Measurements from ENCODE around the gene VPS52. TPM values are rescaled to one million over a fixed set of nuclear protein-coding genes. Genes with fewer than 3 reads are reported as not detected.
"Not testable (repeated sequence)": the region's sequence is repeated elsewhere in the genome, so short reads cannot be mapped to it uniquely, and the experiment has no call there.

Gene VPS52
- total RNA-seq, 2 donors from 2014 or later: 39.0 to 62.8 TPM

GRCh38 chr6:33275795-33276580 lies 4.3 kb upstream of the VPS52 start:
- ATAC-seq; DNase-seq (ENCODE audit: low spot score in 2 of 2); H3K9me3 Mint-ChIP-seq: not testable (repeated sequence)
- peak overlapping the region; percentile 90 to 95 for H3K27ac Mint-ChIP-seq
- peaks cover 53 to 58% of the 10 kb centered on the region in 2 donors for H3K36me3 Mint-ChIP-seq

DNA sequence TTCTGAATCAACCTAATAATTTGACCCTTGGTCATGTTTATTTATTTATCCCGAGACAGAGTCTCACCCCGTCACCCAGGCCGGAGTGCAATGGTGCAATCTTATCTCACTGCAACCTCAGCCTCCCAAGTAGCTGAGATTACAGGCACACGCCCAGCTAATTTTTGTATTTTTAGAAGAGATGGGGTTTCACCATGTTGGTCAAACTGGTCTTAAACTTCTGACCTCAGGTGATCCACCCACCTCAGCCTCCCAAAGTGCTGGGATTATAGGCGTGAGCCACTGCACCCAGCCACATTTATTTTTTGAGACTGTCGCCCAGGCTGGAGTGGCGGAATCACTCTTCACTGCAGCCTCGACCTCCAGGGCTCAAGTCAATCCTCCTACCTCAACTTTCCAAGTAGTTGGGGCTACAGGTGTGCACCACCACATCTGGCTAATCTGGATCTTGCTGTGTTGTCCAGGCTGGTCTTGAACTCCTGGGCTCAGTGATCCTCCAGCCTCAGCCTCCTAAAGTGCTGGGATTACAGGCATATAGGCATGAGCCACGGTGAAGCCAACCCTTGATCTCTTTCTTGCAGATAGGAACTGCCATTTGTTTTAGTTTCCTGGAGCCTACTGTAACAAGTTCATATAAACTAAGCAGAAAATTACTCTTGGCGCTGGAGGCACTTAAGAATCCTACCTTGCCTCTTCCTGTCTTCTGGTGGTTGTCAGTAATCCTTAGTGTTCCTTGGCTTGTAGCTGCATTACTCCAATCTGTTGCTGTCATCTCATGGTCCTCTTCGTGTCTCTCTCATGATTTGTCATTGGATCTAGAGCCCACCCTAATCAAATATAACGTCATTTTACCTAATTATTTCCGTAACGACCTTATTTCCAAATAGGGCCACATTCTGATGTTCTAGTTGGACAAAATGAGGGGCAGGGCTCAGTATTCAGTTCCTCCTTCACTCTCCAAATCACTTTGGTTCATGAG lies 2.5 kb upstream of the VPS52 start:
- DNase-seq (ENCODE audit: low spot score in 2 of 2) (no peak), ATAC-seq (no peak)
- peaks cover 60 to 64% of the 10 kb centered on the region in 2 donors for H3K36me3 Mint-ChIP-seq
- peak overlapping the region; percentile 90 to 96 for H3K27ac Mint-ChIP-seq
- no peaks in the 10 kb centered on the region for H3K9me3 Mint-ChIP-seq

DNA sequence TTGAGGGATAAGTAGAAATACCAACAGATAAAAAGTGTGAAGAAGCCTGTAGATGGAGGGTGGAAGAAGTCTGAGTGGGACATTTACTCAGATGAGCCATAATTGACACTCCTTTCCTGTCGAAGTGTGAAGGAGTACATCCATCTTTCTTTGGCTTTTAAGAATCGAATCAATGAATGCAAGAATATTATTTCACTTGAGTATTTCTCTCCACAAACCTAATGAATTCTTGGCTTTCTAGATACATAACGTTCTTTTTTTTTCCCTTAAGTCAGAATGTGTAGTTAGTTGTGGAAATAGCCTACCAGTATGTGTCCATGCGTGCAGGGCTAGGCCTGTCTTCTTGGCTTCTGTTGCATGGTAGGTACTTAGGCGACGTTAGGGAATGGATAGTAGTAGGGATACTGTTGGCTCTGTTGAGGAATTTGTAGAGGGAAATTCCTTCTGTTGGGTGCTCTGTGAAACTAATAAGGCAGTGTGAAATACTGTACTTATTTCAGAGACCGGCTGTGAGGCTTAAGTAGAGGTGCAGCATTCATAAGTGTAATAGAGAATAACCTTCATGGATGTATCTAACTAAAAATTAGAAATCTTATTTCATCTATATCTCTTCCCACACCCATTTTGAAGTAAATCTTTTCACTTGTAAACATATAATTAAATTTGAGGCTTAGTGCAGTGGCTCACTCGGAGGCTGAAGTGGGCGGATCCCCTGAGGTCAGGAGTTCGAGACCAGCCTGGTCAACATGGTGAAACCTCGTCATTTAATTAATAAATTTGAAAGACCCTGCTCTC lies 1.6 kb upstream of the VPS52 start:
- Mint-ChIP-seq H3K9me3 (no peaks in the 10 kb centered on the region), H3K36me3 (peaks cover 64 to 65% of the 10 kb centered on the region in 2 donors), H3K27ac (peak overlapping the region; percentile 98 to 99)
- DNase-seq (ENCODE audit: low spot score in 2 of 2): no peak
- no peak for ATAC-seq

GRCh38 chr6:33272275-33273128 lies 826 bp upstream of the VPS52 start:
- ATAC-seq (peak; percentile 4 to 5), DNase-seq (ENCODE audit: low spot score in 2 of 2) (no peak)
- peak overlapping the region; percentile 98 to 99 for H3K27ac Mint-ChIP-seq
- no peaks in the 10 kb centered on the region for H3K9me3 Mint-ChIP-seq
- H3K36me3 Mint-ChIP-seq: peaks cover 64 to 71% of the 10 kb centered on the region in 2 donors

- Mint-ChIP-seq H3K9me3 (no peaks in the 10 kb centered on the region), H3K36me3 (peaks cover 62 to 69% of the 10 kb centered on the region in 2 donors), H3K27ac (peak overlapping the region; percentile 98 to 99)
- no peak for DNase-seq (ENCODE audit: low spot score in 2 of 2)
- ATAC-seq: no peak
Measured at GRCh38 chr6:33271117-33271467, 584 bp downstream of the VPS52 start.

DNA sequence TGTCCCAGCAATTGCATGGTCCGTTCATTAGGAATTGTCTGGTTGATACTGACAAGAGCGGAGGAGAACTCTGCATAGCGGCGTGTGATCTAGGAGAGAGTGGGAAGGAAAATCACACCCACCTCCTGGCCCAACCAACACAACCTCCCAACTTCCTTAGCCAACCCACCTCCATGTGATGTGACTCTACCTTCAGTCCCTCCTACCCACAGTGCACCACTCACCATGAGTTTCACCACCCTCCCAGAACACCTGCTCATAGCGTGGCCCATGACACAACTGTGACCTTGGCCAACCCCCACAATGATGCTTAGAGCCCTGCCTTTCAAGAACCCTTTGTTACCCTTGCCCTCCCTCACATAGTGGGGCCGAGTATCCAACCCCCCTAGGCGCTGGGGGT lies 7.7 kb downstream of the VPS52 start:
- Mint-ChIP-seq H3K9me3 (no peaks in the 10 kb centered on the region), H3K27ac (peak overlapping the region; percentile 23 to 30), H3K36me3 (peaks cover 16 to 28% of the 10 kb centered on the region in 2 donors)
- ATAC-seq (peak in 1 of 2 donors; percentile 37), DNase-seq (ENCODE audit: low spot score in 2 of 2) (no peak)

- not testable (repeated sequence) for H3K27ac Mint-ChIP-seq; H3K9me3 Mint-ChIP-seq; ATAC-seq; DNase-seq (ENCODE audit: low spot score in 2 of 2)
- H3K36me3 Mint-ChIP-seq: peaks cover 16 to 17% of the 10 kb centered on the region in 2 donors
Measured at GRCh38 chr6:33262490-33262889, 9.2 kb downstream of the VPS52 start.

GRCh38 chr6:33259032-33259431 lies 12.6 kb downstream of the VPS52 start:
- Mint-ChIP-seq H3K9me3 (no peaks in the 10 kb centered on the region), H3K27ac (no peak overlapping the region), H3K36me3 (peaks cover 10 to 13% of the 10 kb centered on the region in 2 donors)
- DNase-seq (ENCODE audit: low spot score in 2 of 2) (no peak), ATAC-seq (no peak)

GRCh38 chr6:33254591-33254990 lies 17.1 kb downstream of the VPS52 start:
- Mint-ChIP-seq H3K36me3 (peaks cover 23 to 28% of the 10 kb centered on the region in 2 donors), H3K9me3 (no peaks in the 10 kb centered on the region), H3K27ac (no peak overlapping the region)
- DNase-seq (ENCODE audit: low spot score in 2 of 2) (no peak), ATAC-seq (no peak)

- no peak for DNase-seq (ENCODE audit: low spot score in 2 of 2)
- Mint-ChIP-seq H3K36me3 (peaks cover 26 to 31% of the 10 kb centered on the region in 2 donors), H3K9me3 (no peaks in the 10 kb centered on the region), H3K27ac (peak overlapping the region in 1 of 2 donors; percentile 98)
- ATAC-seq: no peak
Measured at GRCh38 chr6:33252759-33253158, 18.9 kb downstream of the VPS52 start.

- peaks cover 26 to 31% of the 10 kb centered on the region in 2 donors for H3K36me3 Mint-ChIP-seq
- DNase-seq (ENCODE audit: low spot score in 2 of 2) (no peak), ATAC-seq (no peak)
- H3K27ac Mint-ChIP-seq: peak overlapping the region in 1 of 2 donors; percentile 98
- H3K9me3 Mint-ChIP-seq: no peaks in the 10 kb centered on the region
Measured at GRCh38 chr6:33251395-33252012, 20.2 kb downstream of the VPS52 start.

DNA sequence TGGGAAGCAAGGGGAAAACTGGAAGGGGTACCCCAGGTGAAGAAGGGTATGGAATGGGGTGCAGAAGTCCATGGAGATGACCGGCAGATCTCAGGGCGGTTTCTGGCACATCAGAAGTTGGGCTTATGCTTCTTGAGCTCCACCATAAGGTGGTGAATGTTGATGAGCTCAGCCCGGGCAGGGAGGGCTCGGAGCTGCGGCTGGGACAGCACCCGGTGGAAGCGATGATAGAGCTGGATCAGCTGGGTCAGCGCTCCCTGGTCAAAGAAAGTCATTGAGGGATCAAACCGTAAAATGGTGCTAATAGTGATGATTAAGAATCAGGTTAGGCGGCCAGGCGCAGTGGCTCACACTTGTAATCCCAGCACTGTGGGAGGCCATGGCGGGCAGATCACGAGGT lies 20.9 kb downstream of the VPS52 start:
- Mint-ChIP-seq H3K36me3 (peaks cover 26 to 31% of the 10 kb centered on the region in 2 donors), H3K9me3 (no peaks in the 10 kb centered on the region), H3K27ac (peak overlapping the region; percentile 97 to 98)
- no peak for ATAC-seq
- DNase-seq (ENCODE audit: low spot score in 2 of 2): no peak

GRCh38 chr6:33249732-33250630 lies 21.7 kb downstream of the VPS52 start:
- ATAC-seq: peak in 1 of 2 donors; percentile 25
- Mint-ChIP-seq H3K27ac (peak overlapping the region; percentile 97 to 98), H3K9me3 (no peaks in the 10 kb centered on the region), H3K36me3 (peaks cover 26 to 31% of the 10 kb centered on the region in 2 donors)
- DNase-seq (ENCODE audit: low spot score in 2 of 2): peak in 1 of 2 donors; percentile 25
